ENCODE data around the gene ZNF483.
"Not testable (repeated sequence)": the region's sequence is repeated elsewhere in the genome, so short reads cannot be mapped to it uniquely, and the experiment has no call there.

The ZNF483 gene

DNA sequence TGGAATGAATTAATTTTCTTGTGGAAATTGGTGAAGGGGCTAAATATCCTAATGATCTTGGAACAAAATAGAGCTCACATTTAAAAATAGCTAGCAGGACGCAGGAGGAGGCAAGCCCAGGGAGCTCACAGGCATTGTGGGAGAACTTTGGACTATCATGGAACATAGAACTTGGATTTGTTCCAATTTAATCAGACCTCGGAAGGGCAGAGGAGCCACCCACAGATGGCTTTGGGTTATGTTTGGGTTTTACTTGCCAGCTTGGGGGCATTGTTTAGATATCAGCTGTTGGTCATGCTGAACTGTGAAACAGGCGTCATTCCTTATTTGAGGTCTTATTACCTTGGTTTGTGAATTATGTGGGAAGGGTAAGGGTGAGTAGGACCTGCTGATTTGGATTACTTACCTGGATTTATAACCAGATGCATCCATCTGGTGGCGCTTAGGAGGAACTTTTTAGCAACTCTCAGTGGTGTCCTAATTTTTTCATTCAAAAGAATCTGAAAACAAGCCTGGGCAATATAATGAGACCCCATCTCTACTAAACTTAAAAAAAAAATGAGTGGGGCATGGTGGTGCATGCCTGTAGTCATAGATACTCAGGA lies 88.6 kb downstream of the ZNF483 start:
- TF ChIP-seq, protein P1, sequence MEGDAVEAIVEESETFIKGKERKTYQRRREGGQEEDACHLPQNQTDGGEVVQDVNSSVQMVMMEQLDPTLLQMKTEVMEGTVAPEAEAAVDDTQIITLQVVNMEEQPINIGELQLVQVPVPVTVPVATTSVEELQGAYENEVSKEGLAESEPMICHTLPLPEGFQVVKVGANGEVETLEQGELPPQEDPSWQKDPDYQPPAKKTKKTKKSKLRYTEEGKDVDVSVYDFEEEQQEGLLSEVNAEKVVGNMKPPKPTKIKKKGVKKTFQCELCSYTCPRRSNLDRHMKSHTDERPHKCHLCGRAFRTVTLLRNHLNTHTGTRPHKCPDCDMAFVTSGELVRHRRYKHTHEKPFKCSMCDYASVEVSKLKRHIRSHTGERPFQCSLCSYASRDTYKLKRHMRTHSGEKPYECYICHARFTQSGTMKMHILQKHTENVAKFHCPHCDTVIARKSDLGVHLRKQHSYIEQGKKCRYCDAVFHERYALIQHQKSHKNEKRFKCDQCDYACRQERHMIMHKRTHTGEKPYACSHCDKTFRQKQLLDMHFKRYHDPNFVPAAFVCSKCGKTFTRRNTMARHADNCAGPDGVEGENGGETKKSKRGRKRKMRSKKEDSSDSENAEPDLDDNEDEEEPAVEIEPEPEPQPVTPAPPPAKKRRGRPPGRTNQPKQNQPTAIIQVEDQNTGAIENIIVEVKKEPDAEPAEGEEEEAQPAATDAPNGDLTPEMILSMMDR (conservative IDR thresholded peaks at IDR 0.05; ENCODE audit: low read length) = no peak
- no peak for DNase-seq (ENCODE audit: low read depth)
- H3K4me3 ChIP-seq (ENCODE audit: low read length) = no peak overlapping the region

DNA sequence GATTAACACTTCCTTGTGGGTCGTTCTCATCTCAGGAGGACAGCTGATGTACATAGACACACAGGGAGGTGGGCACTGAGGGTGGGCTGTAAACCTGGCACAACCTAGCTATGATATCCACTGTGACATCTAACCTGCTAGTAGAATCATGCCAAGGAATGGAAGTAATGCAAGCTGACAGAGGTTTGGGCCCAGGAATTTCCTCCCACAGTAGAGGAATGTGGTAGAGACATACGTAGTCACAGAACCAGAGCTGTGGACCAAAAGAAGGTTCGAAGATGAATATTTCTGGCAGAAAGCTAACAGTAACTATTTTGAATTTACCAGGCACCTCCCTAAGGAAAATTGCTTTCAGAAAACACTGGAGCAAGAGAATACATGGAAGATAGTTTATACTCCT lies 90.9 kb downstream of the ZNF483 start:
- TF ChIP-seq, protein P1 (conservative IDR thresholded peaks at IDR 0.05; ENCODE audit: low read length) = no peak
- peak; percentile 36 for DNase-seq (ENCODE audit: low read depth)
- no peak overlapping the region for H3K4me3 ChIP-seq (ENCODE audit: low read length)

DNA sequence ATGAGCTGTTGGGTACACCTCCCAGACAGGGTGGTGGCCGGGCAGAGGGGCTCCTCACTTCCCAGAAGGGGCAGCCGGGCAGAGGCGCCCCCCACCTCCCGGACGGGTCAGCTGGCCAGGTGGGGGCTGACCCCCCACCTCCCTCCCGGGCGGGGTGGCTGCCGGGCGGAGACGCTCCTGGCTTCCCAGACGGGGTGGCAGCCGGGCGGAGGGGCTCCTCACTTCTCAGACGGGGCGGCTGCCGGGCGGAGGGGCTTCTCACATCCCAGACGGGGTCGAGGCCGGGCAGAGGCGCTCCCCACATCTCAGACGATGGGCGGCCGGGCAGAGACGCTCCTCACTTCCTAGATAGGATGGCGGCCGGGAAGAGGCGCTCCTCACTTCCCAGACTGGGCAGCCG lies 92.4 kb downstream of the ZNF483 start:
- H3K4me3 ChIP-seq (ENCODE audit: low read length) = not testable (repeated sequence)

DNA sequence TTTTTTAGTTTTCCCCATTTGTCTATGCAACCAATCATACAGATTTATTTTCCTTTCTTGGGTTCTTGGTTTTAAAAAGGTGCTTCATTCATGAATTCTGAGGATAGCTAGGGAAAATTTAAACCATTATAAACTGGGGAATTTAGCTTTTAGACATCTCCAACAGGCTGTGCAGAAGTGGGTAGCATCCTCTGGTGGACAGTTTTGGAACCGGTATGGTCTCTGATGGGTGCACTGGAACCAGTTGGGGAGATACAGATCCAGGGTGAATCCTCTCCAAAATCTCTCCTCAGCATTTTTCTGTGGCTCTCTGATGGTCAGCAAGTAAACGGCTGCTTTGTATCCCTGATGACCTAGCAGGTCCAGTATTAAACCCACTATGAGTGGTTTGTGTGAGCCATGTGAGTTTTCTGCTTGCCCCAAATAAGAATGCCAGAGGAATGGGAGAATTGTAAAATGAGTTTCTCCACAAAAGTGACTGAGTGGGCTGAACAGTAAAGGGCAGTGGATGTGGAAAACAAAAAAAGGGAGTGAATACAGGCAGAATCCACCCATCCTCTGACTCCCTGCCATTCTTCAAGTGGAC lies 97.0 kb downstream of the ZNF483 start:
- no peak overlapping the region for H3K4me3 ChIP-seq (ENCODE audit: low read length)
- peak; percentile 57 for DNase-seq (ENCODE audit: low read depth)

More for the DNA sequence above, 92.4 kb downstream of the ZNF483 start:
- DNase-seq (ENCODE audit: low read depth) = not testable (repeated sequence)

DNA sequence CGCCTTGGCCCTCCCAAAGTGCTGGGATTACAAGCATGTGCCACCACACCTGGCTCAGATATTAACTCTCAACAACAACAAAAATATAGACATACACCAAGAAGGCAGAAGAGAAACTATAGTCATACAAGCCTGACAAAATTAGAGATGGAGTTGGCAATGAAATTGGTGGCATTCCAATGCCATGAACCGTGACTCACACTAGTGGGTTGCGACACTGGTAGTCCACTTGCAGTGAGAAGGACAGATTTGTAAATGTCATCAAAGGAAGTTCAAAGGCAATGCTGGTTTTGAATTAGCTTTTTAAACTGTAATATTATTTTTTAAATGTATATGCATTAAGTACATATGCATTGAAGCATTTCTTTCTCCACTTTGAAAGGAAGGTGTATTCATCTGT lies 97.6 kb downstream of the ZNF483 start:
- no peak overlapping the region for H3K4me3 ChIP-seq (ENCODE audit: low read length)
- peak; percentile 88 for DNase-seq (ENCODE audit: low read depth)
- TF ChIP-seq, protein P1 (conservative IDR thresholded peaks at IDR 0.05; ENCODE audit: low read length) = no peak

More for the DNA sequence above, 97.0 kb downstream of the ZNF483 start:
- TF ChIP-seq, protein P1 (conservative IDR thresholded peaks at IDR 0.05; ENCODE audit: low read length) = peak; percentile 99
